Activated naive CD8-positive, alpha-beta T cell treated with anti-CD3 and anti-CD28 coated beads, Interleukin-2, amount 50 U/mL, for 24 hours (primary cell): ENCODE results near the gene MICU1.
"Not testable (repeated sequence)": the region's sequence is repeated elsewhere in the genome, so short reads cannot be mapped to it uniquely, and the experiment has no call there.

Source experiments
- ATAC-seq: fragments of 150-1000 bp; cut with Tn5 transposase; one replicate; pipeline ENCODE4 v1.10.0; 2021
- DNase-seq: peaks from one replicate; pipeline ENCODE4 v3.0.0; 2021
- H3K27ac Mint-ChIP-seq: one replicate; pipeline ENCODE4 v1.8.0; 2021; ENCODE audit warnings: mild to moderate bottlenecking, mixed read lengths
- H3K27me3 Mint-ChIP-seq: one replicate; pipeline ENCODE4 v1.8.0; 2021; ENCODE audit warnings: mixed read lengths
- H3K36me3 Mint-ChIP-seq: one replicate; pipeline ENCODE4 v1.8.0; 2021; ENCODE audit warnings: low read depth, mixed read lengths
- H3K4me1 Mint-ChIP-seq: one replicate; pipeline ENCODE4 v1.8.0; 2021; ENCODE audit warnings: mixed read lengths
- H3K4me3 Mint-ChIP-seq: one replicate; pipeline ENCODE4 v1.8.0; 2021; ENCODE audit warnings: mild to moderate bottlenecking, moderate library complexity, mixed read lengths
- H3K9me3 Mint-ChIP-seq: one replicate; pipeline ENCODE4 v1.8.0; 2021; ENCODE audit warnings: mixed read lengths

MICU1 gene

GRCh38 chr10:72346117-72346516 lies 279.8 kb downstream of the MICU1 start:
- H3K4me3 Mint-ChIP-seq, DNase-seq, ATAC-seq, H3K27ac Mint-ChIP-seq, H3K27me3 Mint-ChIP-seq, H3K9me3 Mint-ChIP-seq: not testable (repeated sequence)
- peaks cover 23% of the 10 kb centered on the region for H3K4me1 Mint-ChIP-seq
- H3K36me3 Mint-ChIP-seq, result peaks cover 19% of the 10 kb centered on the region

GRCh38 chr10:72344932-72345331 lies 280.9 kb downstream of the MICU1 start:
- Mint-ChIP-seq H3K9me3 (no peaks in the 10 kb centered on the region), H3K36me3 (peaks cover 25% of the 10 kb centered on the region), H3K4me1 (peaks cover 33% of the 10 kb centered on the region), H3K27me3 (no peaks in the 10 kb centered on the region), H3K27ac (no peak overlapping the region), H3K4me3 (no peak overlapping the region)
- ATAC-seq (peak; percentile 66), DNase-seq (no peak)

GRCh38 chr10:72342911-72343310 lies 283.0 kb downstream of the MICU1 start:
- Mint-ChIP-seq H3K27me3 (no peaks in the 10 kb centered on the region), H3K9me3 (no peaks in the 10 kb centered on the region), H3K4me1 (peaks cover 31% of the 10 kb centered on the region), H3K27ac (no peak overlapping the region), H3K36me3 (peaks cover 18% of the 10 kb centered on the region), H3K4me3 (no peak overlapping the region)
- ATAC-seq (no peak), DNase-seq (no peak)

- DNase-seq, result peak; percentile 88
- Mint-ChIP-seq H3K4me3 (no peak overlapping the region), H3K27ac (peak overlapping the region; percentile 52), H3K36me3 (peaks cover 28% of the 10 kb centered on the region), H3K27me3 (no peaks in the 10 kb centered on the region), H3K4me1 (peaks cover 47% of the 10 kb centered on the region), H3K9me3 (no peaks in the 10 kb centered on the region)
- ATAC-seq, result peak; percentile 15
Measured at GRCh38 chr10:72340510-72341261, 285.2 kb downstream of the MICU1 start.

- Mint-ChIP-seq H3K4me3 (no peak overlapping the region), H3K27me3 (no peaks in the 10 kb centered on the region), H3K27ac (peak overlapping the region; percentile 32), H3K36me3 (peaks cover 34% of the 10 kb centered on the region), H3K9me3 (no peaks in the 10 kb centered on the region), H3K4me1 (peaks cover 55% of the 10 kb centered on the region)
- DNase-seq (no peak), ATAC-seq (no peak)
Measured at GRCh38 chr10:72338180-72338579, 287.7 kb downstream of the MICU1 start.

GRCh38 chr10:72337722-72338121 lies 288.2 kb downstream of the MICU1 start:
- H3K4me3 Mint-ChIP-seq, result no peak overlapping the region
- peaks cover 60% of the 10 kb centered on the region for H3K4me1 Mint-ChIP-seq
- H3K27ac Mint-ChIP-seq, result peak overlapping the region; percentile 32
- ATAC-seq (no peak), DNase-seq (no peak)
- H3K27me3 Mint-ChIP-seq, result no peaks in the 10 kb centered on the region
- H3K36me3 Mint-ChIP-seq, result peaks cover 38% of the 10 kb centered on the region
- no peaks in the 10 kb centered on the region for H3K9me3 Mint-ChIP-seq

GRCh38 chr10:72337039-72337629 lies 288.7 kb downstream of the MICU1 start:
- ATAC-seq (no peak), DNase-seq (peak; percentile 82)
- Mint-ChIP-seq H3K4me3 (no peak overlapping the region), H3K36me3 (peaks cover 38% of the 10 kb centered on the region), H3K9me3 (no peaks in the 10 kb centered on the region), H3K4me1 (peaks cover 66% of the 10 kb centered on the region), H3K27me3 (no peaks in the 10 kb centered on the region), H3K27ac (peak overlapping the region; percentile 64)

- peaks cover 71% of the 10 kb centered on the region for H3K4me1 Mint-ChIP-seq
Measured at GRCh38 chr10:72336259-72337038, 289.4 kb downstream of the MICU1 start.

GRCh38 chr10:72335394-72336258 lies 290.3 kb downstream of the MICU1 start:
- Mint-ChIP-seq H3K27ac (peak overlapping the region; percentile 91), H3K4me3 (peak overlapping the region; percentile 73), H3K36me3 (peaks cover 30% of the 10 kb centered on the region), H3K27me3 (no peaks in the 10 kb centered on the region), H3K4me1 (peaks cover 74% of the 10 kb centered on the region), H3K9me3 (no peaks in the 10 kb centered on the region)
- DNase-seq, result no peak
- ATAC-seq, result peak; percentile 12

More at GRCh38 chr10:72336259-72337038, 289.4 kb downstream of the MICU1 start:
- H3K27me3 Mint-ChIP-seq, result no peaks in the 10 kb centered on the region
- no peak for DNase-seq
- peak overlapping the region; percentile 91 for H3K27ac Mint-ChIP-seq
- no peaks in the 10 kb centered on the region for H3K9me3 Mint-ChIP-seq
- H3K4me3 Mint-ChIP-seq, result peak overlapping the region; percentile 73
- peaks cover 35% of the 10 kb centered on the region for H3K36me3 Mint-ChIP-seq
- ATAC-seq, result no peak

GRCh38 chr10:72334825-72335393 lies 291.0 kb downstream of the MICU1 start:
- Mint-ChIP-seq H3K27ac (peak overlapping the region; percentile 91), H3K9me3 (no peaks in the 10 kb centered on the region), H3K27me3 (no peaks in the 10 kb centered on the region), H3K4me1 (peaks cover 75% of the 10 kb centered on the region), H3K4me3 (peak overlapping the region; percentile 73), H3K36me3 (peaks cover 28% of the 10 kb centered on the region)
- DNase-seq (peak; percentile 91), ATAC-seq (peak; percentile 75)

- ATAC-seq, result no peak
Measured at GRCh38 chr10:72334196-72334824, 291.6 kb downstream of the MICU1 start.

GRCh38 chr10:72333112-72334015 lies 292.5 kb downstream of the MICU1 start:
- Mint-ChIP-seq H3K9me3 (no peaks in the 10 kb centered on the region), H3K4me3 (peak overlapping the region; percentile 73), H3K4me1 (peaks cover 87% of the 10 kb centered on the region), H3K27ac (peak overlapping the region; percentile 91), H3K27me3 (no peaks in the 10 kb centered on the region), H3K36me3 (peaks cover 26% of the 10 kb centered on the region)
- DNase-seq (no peak), ATAC-seq (peak; percentile 1)

More at GRCh38 chr10:72334196-72334824, 291.6 kb downstream of the MICU1 start:
- Mint-ChIP-seq H3K4me1 (peaks cover 79% of the 10 kb centered on the region), H3K9me3 (no peaks in the 10 kb centered on the region), H3K4me3 (peak overlapping the region; percentile 73), H3K27me3 (no peaks in the 10 kb centered on the region), H3K27ac (peak overlapping the region; percentile 91), H3K36me3 (peaks cover 26% of the 10 kb centered on the region)
- peak; percentile 32 for DNase-seq
